RKO (cell line): ENCODE data around the gene AMER2.

ENCODE experiments used
- DNase-seq: peaks from one replicate; pipeline ENCODE4 v3.0.0-alpha.2; 2016; ENCODE audit warnings: low spot score

Gene AMER2, protein sequence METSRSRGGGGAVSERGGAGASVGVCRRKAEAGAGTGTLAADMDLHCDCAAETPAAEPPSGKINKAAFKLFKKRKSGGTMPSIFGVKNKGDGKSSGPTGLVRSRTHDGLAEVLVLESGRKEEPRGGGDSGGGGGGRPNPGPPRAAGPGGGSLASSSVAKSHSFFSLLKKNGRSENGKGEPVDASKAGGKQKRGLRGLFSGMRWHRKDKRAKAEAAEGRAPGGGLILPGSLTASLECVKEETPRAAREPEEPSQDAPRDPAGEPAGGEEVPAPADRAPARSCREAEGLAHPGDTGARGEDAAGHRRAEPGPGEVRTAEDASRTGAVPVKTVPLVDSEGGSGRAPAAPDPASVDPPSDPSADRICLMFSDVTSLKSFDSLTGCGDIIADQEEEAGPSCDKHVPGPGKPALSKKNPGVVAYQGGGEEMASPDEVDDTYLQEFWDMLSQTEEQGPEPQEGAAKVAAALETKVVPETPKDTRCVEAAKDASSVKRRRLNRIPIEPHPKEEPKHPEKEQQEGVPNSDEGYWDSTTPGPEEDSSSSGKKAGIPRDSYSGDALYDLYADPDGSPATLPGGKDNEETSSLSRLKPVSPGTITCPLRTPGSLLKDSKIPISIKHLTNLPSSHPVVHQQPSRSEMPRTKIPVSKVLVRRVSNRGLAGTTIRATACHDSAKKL

DNA sequence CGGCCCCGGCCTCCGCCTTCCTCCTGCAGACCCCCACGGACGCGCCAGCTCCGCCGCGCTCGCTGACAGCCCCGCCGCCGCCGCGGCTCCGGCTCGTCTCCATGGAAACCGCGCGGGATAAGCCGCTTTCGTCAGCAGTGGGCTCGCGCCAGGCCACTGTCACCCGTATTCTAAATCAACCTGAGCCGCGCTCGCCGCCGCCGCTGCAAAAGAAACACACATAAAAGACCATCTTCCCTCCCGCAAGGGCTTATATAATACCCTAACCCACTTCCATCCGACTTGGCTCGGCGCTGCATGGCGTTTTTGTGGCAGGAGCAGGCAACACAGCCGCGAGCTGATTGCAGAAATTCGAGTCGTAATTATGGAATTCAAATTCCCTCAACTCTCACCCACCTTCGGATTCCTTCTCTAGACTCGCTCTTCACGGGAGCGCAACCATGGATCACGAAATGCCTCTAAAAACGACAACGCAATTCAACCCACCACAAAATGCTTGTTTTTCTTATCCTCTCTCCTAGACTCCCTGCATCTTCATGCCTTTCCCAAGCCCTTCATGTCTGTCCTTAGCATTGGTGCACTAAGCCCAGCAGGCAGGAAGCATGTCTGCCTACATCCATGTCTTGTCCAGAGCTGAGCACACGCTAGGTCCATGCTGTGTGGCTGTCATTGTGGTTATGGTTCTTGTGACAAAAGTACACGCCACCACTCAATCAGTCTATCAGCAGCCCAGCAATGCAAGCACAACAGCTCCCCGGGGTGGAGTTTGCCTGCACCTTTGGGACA lies at the start of gene AMER2:
AMER2 (minus strand) TSS at position 772 of the 786 bp plus-strand sequence; CDS start at position 103, 669 bp downstream.
- no peak for DNase-seq

DNA sequence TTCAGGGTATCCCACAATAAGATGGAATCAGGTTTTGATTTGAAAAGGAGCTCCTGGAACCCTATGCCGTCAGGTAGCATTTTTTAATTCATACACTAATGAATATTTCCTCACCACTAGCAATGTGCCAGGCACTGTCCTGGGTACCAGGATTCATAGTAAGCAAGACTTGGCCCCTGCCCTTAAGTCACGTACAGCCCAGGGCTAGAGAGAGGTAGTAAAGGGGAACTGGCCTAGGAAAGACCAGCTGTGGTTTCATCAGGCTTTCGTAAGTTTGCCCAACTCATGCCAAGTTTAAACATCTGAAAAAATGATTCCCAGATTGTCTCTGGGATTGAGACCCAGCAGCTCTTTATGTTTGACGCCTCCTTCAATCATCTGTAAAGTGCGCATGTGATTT lies 45.9 kb upstream of the AMER2 start:
- no peak for DNase-seq

DNA sequence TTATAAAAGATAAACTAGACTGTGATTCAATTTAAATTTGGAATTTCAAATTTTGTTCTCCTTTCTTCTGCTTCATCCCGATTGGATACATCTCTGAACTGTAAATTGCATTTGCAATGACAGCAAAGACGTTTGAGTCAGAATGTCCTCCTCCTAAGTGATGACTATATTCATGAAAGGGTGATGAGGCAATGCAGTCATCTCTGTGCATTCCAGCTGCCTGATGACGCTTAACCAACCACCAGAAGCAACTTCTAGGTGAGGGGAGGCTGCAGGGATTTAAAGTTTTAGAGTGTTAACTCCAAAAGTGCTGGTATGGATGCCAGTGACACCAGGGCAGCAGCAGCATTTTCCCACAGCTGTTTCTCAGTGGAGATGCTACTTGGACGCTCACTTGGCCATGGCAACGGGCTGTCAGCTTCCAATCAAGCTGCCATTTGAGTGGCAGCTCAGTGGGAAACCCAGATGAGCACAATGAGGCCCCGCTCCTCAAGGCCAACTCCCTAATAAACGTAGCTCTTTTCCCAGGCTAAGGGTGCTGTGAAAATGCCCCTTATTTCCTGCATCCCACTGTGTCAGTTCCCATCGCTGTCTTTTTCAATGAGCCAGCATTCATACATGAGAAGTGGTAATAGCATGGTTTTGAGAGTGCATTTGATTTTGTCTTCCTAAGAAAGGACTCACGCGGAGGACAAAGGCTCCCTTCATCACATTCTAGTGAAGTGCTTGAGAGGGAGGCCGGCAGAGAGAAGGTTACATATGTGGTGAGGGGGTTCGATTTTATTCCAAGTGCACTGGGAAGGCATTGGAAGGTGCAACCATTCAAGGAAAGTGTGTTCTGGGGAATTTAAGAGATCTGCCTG lies 45.2 kb upstream of the AMER2 start:
- peak; percentile 70 for DNase-seq

DNA sequence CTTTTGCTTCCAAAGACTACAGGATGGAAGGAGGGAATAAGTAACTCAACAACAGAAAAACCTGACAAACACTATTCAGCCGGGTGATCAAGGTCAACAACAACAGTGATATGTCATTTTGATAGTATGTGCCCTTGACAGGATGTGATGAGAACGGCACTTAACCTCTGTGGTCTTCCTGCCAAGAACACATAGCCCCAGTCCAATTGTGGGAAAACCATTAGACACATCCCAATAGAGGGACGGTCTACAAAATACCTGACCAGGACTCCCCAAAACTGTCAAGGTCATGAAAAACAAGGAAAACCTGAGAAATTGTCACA lies 43.1 kb upstream of the AMER2 start:
- no peak for DNase-seq

DNA sequence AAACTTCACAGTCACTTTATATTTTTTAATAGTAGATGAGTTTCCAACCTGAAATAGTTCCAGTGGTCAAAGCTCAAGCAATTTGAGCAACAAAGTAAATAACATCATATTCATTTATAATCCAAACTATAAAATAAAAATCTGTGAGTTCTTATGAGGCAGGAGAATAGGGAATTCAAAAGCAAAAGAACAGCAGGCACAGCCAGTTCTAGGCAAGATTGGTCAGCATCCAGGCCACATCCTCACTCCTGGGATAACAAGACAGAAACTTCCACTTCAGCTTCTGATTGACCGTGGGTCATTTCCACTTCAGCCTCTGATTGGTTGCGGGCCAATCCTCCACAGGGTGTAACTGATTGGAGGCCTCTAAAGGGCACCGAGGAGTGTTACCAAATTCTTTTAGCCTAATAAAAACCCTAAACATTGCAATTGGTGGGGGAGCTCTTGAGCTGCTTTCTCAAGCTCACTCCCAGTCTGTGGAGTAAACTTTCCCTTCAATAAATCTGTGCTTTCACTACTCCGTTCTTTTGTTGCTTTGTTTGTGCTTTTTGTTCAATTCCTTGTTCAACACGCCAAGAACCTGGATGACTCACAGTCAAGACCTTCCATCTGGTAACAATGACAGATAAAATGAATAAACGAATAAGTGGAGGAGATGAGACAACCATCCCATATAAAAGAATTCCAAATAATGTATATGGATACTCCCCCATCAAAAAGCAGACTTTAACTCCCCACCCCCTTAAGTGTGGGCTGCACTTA lies 42.6 kb upstream of the AMER2 start:
- DNase-seq: no peak

DNA sequence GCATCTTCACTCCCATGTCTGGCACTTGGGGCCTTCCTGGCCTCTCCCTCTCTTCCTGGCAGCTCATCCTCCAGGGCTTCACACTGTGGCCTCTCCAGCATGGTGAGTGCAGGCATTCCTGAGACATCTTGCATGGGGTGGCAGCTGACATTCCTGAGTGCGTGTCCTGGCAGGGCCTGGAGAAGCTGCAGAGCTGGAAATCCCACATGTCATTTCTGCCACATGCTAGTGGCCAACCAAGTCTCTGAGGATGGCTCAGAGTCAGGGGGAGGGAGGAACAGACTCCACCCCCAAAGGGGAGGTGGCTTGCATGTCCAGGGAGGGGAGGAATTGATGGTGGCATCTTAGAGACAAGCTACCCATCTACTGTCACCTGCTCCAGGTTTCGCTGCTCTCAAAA lies 41.6 kb upstream of the AMER2 start:
- DNase-seq: no peak

DNA sequence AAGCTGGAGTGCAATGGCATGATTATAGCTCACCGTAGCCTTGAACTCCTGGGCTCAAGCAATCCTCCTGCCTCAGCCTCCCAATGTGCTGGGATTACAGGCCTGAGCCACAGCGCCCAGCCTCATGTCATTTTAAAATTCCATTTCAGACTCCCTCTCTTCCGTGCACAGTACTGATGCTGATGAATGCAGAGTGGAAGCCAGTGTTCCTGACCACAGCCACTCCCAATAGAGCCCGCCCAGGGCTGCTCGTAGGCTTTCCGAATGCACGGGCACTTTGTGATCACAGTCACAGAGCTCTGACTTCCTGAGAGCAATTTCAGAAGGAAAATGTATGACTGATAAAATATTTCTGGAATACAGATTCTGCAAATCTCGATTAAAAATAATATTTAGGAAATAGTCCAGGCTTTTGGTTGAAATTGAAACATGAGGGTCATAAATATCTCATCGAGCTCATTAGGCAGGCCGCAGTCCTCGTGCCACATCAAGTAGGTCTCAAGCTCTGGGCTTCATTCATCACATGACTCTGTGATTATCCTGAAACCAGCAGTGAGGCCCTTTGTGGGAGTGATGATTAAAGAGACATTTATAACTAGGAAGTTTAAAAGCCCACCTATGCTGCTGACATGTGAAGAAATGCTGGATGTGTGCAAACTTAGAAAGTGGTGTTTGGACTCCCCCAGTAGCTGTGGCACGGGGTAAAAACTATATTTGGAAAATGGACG lies 38.9 kb upstream of the AMER2 start:
- no peak for DNase-seq

DNA sequence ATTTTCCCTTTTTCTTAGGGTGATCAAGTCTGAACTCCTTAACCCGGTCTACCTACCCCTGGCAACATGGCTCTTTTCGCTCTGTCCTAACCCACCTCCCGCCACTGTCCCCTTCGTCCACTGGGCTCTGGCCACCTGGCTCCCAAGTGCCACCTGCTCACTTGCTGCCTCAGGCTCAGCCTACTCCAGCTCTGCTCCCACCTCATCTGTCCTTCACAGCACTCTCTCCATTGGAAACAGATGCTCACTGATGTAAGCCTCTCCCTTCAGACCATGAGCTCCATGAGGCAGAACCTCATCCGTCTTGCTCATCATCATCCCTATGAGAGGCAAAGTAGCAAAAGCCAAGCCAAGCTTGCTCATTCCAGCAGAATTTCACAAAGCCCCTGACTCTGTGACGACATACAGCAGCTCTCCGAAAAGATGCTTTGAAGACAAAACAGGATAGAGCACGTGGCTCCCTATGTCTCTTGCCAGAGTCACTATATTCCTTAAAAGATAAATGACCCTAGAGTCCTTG lies 35.3 kb upstream of the AMER2 start:
- no peak for DNase-seq

DNA sequence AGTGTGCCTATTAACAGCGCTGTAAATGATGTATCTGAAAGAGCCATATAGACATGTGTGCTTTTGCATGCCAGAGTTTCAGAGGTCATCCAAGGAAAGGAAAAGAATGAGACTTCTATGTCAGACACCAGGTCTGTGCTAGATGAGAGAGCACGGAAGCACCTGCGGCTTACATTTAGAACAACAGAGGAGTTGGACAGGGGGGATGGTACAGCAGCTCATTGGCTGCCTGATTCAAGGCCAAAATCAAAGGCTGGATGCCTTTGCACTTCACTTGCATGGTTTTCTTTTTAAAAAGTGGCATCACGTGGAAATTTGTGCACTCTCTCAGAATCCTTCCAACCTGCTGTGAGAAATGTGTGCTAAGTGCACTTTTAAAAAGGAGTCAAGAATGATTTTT lies 32.8 kb upstream of the AMER2 start:
- DNase-seq: no peak

DNA sequence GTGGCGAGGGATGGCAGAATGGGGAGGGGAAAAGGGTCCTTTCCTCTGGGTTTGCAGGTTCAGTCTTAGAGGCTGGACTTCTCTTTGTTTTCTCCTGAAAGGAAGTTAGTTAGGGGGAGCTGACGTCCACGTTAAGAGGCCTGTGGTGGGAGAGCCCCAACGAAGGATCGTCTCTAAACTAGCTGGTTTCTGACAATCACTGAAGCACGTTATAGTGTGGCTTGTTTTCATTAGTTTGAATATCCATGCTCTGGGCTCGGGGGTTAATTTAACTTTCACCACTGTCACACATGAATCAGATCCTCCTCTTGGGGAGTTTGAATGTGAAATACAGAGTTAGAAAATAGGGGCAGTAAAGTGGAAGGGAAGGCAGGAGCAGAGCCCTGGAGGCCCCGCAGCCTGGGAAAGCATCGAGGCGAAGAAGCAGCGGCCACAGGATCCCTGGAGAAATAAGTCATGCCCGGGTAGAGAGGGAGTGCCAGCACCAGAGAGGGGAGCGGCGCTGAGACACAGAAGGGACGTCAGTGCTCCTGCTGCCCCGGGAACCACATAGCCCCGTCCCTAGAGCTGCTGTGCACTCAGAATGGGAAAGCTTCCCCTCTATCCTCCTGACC lies 31.1 kb upstream of the AMER2 start:
- no peak for DNase-seq

DNA sequence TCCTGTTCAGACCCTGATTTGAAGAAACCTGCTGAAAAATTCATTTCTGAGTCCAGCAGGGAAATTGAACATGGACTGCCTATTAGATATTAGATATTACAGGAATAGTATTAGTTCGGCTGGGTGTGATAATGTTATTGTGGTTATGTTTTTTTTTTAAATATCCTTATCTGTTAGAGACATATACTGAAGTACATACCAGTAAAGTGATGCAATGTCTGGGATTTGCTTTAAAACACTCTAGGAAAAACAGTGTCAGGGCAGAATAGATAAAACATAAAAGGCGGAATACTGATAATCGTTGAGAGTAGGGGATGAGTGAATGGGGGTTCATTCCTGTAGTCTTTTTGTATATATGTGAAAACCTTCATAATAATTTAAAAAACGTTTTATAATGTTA lies 28.7 kb upstream of the AMER2 start:
- no peak for DNase-seq

DNA sequence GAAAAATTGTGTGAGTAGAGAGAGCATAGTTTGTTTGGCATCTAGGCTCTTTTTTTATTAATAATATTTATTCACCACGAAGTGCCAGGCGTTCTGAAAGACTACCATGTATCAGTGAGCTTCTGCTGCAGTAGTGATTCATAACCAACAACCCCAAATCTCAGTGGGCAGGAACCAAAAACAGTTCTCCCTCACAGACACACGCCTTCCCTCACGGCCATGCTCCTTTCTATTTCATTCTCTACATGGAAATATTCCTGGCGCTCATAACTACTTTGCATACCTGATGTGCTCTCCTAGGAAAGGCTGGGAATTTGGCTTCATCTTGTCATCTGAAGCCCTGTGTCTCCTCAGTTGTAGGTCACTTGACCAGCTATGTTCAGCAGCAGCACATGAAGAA lies 26.6 kb upstream of the AMER2 start:
- DNase-seq: no peak

DNA sequence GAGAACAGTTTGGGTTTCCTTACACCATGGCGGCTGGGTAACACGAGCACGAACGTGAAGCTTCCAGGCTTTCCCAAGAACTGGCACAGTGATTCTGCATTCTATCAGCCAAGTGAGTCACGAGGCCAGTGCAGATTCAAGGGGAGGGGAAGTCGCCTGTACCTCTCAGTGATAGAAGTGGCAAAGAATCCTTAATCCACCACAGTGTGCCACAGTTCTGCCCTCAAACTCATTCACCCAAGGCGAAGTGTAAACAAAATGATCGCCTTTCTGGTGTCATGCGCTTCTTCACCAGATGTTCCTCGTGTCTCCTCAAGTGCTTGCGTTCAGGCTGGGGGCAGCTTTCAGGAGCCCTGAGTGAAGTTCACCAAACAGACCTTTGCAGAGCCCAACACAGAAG lies 24.9 kb upstream of the AMER2 start:
- DNase-seq: no peak

DNA sequence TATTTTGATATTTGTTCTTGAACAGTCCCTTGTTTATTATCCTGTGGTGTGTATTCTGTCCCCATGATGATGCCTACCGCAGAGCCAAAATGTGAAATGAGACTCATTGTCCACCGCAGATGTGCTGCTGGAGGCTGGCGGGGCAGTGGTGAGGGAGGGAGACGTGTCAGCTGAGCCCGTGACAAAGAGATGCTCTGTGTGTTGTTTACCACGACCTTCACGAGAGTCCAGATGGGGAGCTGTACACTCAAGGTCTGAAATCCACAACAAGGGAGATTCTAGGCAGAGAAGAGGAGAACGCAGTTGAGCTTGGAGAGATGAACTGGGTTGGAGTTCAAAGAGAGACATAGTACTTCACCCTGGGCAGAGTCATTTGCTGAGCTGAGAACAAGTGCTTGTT lies 20.8 kb upstream of the AMER2 start:
- no peak for DNase-seq

DNA sequence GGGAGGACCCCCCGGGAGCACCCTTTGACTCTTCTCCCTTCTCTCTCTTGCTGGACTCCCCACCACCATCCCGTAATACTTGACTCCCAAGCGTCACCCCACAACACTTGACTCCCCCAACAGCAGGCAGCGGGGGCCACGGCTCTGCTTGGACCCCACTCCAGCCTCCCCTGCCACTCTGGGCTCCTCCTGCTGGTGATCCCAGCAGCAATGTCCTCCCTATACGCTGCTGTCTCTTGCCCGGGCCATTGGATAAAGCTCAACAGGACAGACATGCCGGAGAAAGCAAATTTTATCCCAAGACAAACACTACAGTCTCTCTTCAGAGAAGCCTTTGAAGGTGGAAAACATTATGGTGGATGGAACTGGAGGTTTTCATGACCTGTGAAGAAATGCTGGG lies 20.4 kb upstream of the AMER2 start:
- no peak for DNase-seq

DNA sequence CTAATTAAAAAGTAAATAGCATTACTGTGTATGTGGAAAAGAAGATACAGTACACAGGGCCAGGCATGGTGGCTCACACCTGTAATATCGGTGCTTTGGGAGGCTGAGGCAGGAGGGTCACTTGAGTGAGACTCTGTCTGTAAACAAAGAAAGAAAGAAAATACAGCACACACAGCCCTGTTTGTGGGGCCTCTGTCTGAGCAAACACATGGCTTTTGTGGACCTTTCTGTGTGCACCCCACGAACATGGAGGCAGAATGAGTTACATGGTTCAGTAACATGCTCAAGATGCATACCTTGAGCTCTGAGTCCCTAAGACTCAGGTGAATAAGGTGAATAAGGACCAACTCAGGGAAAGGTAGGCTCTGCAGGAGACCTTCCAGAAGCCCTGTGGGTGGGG lies 20.0 kb upstream of the AMER2 start:
- DNase-seq: no peak

DNA sequence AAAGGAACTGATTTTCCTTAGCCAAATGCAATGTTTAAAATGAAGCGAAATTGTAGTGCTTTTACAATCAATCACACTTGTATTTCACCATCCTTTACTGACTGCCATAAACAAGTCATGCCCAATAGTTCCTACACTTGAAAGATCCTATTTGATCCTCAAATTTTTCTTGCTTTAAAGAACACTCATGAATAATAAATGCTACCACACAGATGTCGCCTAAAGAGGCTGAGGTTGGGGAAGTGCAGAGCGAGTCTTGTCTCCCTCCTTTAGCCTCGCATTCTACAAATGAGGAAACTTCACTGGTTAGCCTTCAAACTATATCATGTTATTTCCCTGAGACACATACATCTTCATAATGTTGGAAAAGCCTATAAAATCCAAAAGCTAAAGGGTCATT lies 18.7 kb upstream of the AMER2 start:
- DNase-seq: no peak

DNA sequence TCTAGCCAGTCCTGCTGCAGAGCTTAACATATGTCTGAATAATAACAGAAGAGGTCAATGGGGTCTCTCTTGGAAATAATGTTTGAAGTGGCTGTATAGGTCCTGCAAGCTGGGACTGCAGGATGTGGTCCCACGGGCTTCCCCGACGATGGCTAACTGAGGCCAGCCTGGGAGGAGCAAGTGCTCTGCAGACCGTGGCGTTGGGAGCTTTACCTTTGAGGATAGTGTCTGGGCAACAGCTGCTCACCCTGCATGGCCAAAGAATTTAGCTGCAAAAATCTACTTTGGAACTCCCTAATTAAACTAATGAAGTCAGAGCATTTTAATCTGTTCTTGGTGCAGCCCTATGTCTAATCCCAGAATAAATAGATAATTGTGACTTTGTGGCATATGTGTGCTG lies 18.2 kb upstream of the AMER2 start:
- no peak for DNase-seq

DNA sequence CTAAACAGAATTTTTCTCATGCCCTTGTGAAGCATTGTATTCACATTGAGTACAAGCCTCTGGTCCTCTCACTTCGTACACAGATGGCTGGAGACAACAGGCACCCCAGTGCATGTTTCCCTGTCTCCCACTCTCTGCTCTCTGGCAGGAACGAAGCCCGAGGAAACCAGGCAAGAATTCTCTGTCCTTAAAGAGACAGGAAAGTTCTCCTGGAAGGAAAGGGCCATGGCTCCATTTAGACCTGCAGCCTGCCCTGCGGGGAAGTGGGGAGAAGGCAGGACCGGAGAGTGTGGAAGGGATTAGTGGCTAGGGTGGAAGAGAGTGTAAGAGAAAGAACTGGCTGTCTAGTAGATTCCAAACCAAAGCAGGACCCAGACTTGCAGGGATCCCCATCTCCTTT lies 15.5 kb upstream of the AMER2 start:
- DNase-seq: no peak

DNA sequence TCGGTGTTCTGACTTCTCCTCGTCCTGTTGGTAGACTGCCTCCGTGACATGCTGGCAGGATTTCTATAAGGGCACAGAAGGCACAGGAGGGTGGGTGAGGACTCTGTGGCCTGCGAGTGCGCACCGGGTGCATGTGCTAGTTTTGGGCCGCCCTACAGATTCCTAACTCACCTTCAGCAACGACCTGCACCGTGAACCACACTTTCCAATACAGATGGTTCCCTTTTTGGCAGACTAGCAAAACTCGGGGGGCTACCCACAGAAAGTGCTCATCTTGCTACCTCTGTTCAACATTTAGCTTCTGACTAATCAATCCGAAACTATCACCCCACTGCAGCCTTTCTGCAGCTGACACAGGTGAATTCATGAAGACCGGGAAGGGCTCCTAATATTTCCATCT lies 14.1 kb upstream of the AMER2 start:
- no peak for DNase-seq
